ENCODE results near the gene RAI14.

The RAI14 gene

GRCh38 chr5:34870382-34870781 is 214.3 kb downstream of the RAI14 start:
- TF ChIP-seq ELF4 (IDR thresholded peaks at IDR 0.05) (no peak), CTBP1 (IDR thresholded peaks at IDR 0.05; ENCODE audit: borderline replicate concordance) (no peak), ARNT (IDR thresholded peaks at IDR 0.05) (no peak), L3MBTL2 (conservative IDR thresholded peaks at IDR 0.05) (no peak), TARDBP (IDR thresholded peaks at IDR 0.05) (no peak), HDGF (IDR thresholded peaks at IDR 0.05; ENCODE audit: borderline replicate concordance) (no peak), LEF1 (IDR thresholded peaks at IDR 0.05; ENCODE audit: borderline replicate concordance) (no peak)
- ChIA-PET POLR2A (no interaction called here), CTCF (no interaction called here)

GRCh38 chr5:34876275-34876674 is 220.1 kb downstream of the RAI14 start:
- no peak for DNase-seq (ENCODE audit: extremely low spot score)
- TF ChIP-seq FOXA1 (IDR thresholded peaks at IDR 0.05) (no peak), ZNF384 (IDR thresholded peaks at IDR 0.05) (no peak), ELF4 (IDR thresholded peaks at IDR 0.05) (no peak), SP1 (IDR thresholded peaks at IDR 0.05) (no peak), LEF1 (IDR thresholded peaks at IDR 0.05; ENCODE audit: borderline replicate concordance) (no peak), PKNOX1 (IDR thresholded peaks at IDR 0.05) (no peak), TARDBP (IDR thresholded peaks at IDR 0.05) (no peak), L3MBTL2 (conservative IDR thresholded peaks at IDR 0.05) (no peak)
- ChIA-PET CTCF (no interaction called here), POLR2A (no interaction called here)

More at GRCh38 chr5:34870382-34870781, 214.3 kb downstream of the RAI14 start:
- DNase-seq (ENCODE audit: extremely low spot score), result no peak

- TF ChIP-seq ELF4 (IDR thresholded peaks at IDR 0.05), result no peak
- TF ChIP-seq BHLHE40 (IDR thresholded peaks at IDR 0.05; ENCODE audit: borderline replicate concordance), result no peak
- no peak for TF ChIP-seq PKNOX1 (IDR thresholded peaks at IDR 0.05)
- TF ChIP-seq CTBP1 (IDR thresholded peaks at IDR 0.05; ENCODE audit: borderline replicate concordance), result no peak
- no peak for TF ChIP-seq SUZ12 (IDR thresholded peaks at IDR 0.05)
- no peak for TF ChIP-seq ZNF384 (IDR thresholded peaks at IDR 0.05)
- TF ChIP-seq TARDBP (IDR thresholded peaks at IDR 0.05), result no peak
- no peak for TF ChIP-seq FOXA1 (IDR thresholded peaks at IDR 0.05)
- TF ChIP-seq L3MBTL2 (conservative IDR thresholded peaks at IDR 0.05), result no peak
- no peak for TF ChIP-seq HDGF (IDR thresholded peaks at IDR 0.05; ENCODE audit: borderline replicate concordance)
- no peak for TF ChIP-seq ARNT (IDR thresholded peaks at IDR 0.05)
- no peak for TF ChIP-seq SP1 (IDR thresholded peaks at IDR 0.05)
- TF ChIP-seq FOXM1 (IDR thresholded peaks at IDR 0.05; ENCODE audit: borderline replicate concordance), result no peak
- no peak for TF ChIP-seq FOXK2 (IDR thresholded peaks at IDR 0.05)
- ChIA-PET CTCF (no interaction called here), POLR2A (no interaction called here)
- no peak for DNase-seq (ENCODE audit: extremely low spot score)
Observed at GRCh38 chr5:34881246-34881645, 225.1 kb downstream of the RAI14 start.

All from HEK293T (cell line).